Activated CD8-positive, alpha-beta memory T cell treated with anti-CD3 and anti-CD28 coated beads, Interleukin-2, amount 50 U/mL, for 48 hours (primary cell): ENCODE data around the gene CIDEC.
"Not testable (repeated sequence)": the region's sequence is repeated elsewhere in the genome, so short reads cannot be mapped to it uniquely, and the experiment has no call there.

Experiments
- DNase-seq: peaks from one replicate; pipeline ENCODE4 v3.0.0-alpha.2; 2020

The CIDEC gene

DNA sequence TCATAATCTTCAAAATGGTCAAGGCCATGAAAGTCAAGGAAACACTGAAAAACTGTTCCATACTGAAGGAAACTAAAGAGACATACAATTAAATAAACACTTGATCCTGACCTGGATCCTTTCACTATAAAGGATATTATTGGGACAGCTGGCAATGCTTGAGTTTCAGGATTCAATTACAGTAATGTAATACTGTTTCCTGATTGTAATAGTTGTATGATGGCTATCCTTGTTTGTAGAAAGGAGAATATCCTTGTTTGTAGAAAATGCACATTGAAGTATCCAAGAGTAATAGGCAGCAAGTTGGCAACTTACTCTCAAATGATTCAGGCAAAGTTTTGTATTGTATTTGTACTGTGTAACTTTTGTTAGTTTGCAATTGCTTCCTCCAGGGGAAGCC, 4.6 kb downstream of the CIDEC start:
- DNase-seq = no peak

DNA sequence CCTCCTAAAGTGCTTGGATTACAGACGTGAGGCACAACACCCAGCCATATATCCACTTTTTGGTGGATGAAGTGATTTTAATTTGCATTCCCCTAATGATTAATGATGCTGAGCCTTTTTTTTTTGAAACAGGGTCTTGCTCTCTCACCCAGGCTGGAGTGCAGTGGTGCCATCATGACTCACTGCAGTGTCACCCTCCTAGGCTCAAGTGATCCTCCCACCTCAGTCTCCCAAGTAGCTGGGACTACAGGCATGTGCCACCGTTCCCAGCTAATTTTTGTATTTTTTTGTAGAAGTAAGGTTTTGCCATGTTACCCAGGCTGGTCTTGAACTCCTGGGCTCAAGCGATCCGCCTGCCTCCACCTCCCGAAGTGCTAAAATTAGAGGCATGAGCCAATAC, 8.0 kb downstream of the CIDEC start:
- not testable (repeated sequence) for DNase-seq

DNA sequence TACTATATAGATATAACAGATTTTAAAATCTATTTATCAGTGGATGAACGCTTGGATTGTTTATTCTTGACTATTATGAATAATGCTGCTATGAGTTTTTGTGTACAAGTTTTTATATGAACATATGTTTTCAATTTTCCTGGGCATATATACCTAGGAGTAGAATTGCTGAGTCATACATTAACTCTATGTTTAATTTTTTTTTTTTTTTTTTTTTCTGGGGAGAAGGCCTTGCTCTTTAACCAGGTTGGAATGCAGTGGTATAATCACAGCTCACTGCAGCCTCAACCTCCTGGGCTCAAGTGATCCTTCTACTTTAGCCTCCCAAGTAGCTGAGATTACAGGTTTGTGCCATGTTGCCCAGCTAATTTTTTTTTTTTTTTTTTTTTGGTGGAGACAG, 9.1 kb downstream of the CIDEC start:
- no peak for DNase-seq

DNA sequence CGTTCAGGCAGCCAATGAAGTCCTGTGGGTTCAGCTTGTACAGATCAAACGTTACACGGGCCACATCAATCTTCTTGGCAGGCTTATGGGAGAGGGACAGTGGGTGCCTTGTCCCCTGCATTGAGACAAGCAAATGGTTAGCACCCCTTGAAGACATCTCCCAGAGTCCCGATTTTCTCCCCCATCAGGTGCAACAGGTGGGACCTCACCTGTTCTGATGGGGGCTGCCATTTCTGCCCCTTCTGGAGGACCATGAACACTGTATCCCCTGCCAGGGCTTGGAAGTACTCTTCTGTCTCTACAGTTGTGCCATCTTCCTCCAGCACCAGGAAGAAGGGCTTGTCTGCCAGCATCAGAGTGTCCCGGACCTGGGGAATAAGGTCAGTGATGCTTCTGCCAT, 10.1 kb downstream of the CIDEC start:
- no peak for DNase-seq

DNA sequence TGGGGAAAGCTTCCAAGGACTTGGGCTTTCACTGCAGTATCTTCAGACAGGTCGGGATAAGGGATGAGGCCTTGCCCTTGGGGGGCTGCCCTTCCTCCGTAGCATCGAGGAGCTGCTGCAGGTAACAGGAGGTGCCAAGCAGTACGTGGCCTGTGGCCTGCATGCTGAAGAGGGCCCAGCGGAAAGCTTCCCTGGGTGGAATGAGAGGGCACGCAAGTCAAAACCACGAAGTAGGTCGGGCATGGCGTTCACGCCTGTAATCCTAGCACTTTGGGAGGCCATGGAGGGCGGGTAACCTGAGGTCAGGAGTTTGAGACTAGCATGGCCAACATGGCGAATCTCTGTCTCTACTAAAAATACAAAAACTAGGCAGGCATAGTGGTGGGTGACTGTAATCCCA, 12.9 kb downstream of the CIDEC start:
- DNase-seq = no peak

DNA sequence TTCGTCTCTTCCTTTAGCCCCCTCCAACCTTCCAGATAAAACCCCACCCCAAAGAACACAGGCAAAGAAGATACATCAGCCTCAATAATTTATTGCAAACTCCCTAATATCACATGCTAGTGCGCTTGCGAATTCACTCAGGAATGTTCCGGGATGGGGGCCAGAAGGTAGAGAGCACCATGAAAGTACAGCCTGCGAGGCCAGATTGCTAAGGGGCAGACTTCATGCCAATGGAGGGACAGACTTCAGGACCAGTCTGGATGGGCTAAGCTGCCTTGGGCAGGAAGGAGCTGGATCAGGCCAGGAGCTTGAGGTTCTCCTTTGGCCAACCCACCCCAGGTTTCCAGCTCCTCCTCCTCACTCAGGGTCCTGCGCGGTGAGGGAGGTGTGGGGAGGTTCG, 13.4 kb downstream of the CIDEC start:
- no peak for DNase-seq

DNA sequence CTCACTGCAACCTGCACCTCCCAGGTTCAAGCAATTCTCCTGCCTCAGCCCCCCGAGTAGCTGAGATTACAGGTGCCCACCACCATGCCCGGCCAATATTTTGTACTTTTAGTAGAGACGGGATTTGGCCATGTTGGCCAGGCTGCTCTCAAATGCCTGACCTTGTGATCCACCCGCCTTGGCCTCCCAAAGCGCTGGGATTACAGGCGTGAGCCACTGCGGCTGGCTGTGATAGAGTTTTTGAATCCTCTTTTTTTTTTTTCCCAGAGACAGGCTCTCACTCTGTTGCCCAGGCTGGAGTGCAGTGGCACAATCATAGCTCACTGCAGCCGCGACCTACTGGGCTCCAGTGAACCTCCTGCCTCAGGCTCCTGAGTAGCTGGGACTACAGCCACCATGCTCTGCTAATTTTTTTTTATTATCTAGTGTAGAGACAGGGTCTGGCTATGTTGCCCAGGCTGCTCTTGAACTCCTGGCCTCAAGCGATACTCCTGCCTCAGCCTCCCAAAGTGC, 14.9 kb downstream of the CIDEC start:
- DNase-seq = not testable (repeated sequence)

DNA sequence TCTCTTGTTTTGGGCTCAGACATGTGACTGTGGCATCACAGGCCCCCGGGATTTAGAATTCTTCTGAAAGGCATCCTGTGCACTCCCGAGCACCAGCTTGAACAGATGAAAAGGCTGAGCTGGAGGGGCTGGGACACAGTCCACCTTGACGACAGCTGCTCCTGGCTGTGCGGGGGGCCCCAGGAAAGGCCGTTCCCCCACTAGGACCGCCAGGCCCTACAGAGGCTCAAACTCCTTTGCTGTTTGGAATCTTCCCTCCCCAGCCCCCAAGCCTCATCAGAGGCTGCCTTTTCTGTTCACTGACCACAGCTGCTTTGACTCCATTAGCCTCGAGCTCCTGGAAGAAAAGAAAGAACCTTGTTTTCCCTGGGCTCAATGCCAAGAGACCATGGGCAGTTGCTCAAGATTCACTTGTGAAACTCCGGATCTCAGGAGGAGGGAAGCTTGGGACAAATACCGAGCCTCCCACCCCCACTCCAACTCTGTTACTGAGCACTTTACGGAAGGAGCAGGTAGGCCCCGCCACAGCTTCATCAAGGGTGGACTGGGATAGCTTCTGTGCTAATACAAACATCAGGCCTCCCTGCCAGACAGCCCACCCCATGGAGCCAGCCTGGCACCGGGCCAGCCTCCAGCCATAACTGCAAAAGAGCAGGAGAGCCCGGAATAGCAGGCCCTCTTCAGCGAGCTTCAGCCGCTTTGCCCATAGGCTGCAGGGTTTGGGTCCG, 15.7 kb downstream of the CIDEC start:
- DNase-seq = no peak

DNA sequence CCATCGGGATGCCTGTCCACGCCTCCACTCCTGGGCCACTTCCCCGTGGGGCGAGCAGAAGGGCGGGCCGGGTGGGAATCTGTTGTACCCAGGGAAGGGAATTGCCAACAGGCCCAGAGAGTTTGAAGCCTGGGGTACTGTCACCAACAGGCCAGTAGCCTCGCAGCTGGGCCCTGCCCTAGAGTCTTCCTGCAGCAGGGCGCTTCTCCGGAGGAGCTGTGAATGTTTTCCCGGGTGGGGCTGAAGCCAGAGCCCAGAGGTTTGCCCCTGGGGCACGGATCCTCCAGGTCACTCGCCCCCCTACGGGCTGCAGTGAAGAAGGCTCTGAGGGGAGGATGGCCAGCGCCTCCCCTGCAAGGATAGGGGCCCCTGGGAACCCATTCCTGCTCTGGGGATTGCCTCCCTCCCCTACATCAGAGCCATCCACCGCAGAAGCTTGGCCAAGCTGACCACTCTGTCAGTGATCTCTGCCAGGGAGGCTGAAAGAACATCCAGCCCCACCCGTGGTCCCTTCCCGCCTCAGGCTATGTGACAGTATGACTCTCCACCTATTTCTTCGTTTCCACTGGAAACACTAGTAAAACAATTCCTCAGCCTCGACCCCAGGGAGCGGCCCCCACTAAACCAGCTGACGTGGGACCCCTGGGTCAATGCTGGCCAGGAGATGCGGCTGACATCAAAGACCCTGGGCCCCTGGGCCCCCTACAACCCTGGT, 16.8 kb downstream of the CIDEC start:
- DNase-seq = no peak

DNA sequence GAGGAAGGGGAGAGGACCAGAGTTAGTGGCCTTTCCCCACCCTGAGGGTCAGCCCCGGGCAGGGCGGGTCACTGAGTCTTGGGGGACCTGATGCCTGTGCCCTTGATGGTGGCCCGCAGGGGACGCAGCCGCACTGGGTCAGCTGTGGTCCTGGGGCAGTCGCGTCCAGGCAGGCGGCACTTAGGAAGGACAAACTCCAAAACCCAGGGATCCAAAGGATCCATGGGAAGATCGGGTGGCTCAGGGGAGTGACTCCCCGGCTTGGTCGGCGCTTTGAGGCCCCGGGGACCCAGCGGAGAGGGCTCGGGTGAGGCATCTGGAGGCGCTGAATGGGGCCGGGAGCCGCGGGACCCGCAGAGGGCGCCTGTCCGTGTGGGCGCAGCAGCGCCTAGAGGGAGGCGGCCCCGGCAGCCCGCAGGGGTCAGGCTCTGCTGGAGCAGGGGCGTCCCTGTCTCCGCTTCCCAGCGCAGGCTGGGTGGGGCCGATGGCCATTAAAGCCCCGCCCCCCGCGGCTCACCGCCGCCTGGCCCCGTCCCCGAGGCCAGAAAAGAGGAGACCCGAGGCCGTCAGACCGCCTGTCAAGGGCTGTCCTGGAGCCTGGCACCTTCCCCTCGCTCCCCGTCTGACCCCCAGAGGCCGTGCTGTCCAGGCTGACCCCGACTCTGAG, 17.5 kb downstream of the CIDEC start:
- peak; percentile 68 for DNase-seq

DNA sequence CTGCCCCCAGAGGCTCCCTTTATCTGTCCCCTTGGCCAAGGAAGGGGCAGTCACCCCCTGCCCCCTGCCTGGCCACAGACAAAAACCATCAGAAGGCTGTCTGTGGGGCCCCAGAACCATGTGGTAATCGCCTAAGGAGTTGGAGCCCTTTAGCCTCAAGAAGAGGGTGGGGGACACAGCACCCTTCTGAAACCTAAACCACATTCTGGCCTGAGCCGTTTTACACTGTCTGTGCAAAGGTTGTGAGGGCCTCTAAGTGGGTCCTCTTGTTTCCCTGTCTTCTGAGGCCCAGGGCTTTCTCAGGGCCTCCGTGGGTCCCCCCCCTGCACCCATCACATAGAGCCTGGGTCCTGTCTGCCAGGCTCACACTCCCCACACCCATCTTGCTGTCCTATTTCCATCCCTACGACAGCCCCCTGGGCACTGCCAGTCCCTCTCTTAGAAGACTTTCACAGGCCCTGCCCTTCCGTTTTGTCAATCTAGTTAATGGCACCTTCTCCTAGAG, 18.4 kb downstream of the CIDEC start:
- no peak for DNase-seq

DNA sequence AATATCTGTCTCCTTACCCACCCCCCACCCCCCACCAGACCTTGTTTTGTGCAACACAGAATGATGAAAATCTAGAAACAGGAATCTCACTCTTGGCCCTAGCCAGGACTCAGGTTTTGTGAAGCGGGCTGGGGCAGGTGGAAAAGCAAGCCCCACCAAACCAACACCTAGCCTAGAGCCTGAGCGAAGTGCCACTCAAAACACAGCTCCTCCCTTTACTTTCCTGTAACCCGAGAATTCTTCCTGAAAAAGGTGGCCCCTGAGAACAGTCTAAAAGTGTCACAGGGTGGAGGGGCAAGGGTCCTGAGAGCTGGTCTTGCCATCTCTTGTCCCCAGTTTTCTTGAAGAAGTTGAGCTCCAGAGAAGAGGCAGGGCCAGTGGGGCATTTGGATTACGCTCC, 18.9 kb downstream of the CIDEC start:
- DNase-seq = no peak

DNA sequence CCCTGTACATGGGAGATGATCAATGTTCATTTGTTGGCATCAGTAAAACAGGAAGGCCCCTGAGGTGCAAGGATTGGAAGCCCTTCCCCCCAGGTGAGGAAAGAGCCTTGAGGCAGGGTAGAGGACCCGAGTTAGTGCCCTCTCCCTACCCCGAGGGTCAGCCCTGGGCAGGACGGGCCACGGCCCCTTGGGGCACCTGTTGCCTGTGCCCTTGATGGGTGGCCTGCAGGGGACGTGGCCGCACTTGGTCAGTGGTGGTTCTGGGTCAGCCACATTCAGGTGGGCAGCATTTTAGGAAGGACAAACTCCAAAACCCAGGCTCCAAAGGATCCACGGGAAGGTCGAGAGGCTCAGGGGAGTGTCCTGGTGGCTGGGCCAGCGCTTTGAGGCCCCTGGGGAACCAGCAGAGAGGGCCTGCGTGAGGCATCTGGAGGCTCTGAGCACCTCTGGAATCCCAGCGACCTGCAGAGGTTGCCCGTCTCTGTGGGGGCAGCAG, 20.5 kb downstream of the CIDEC start:
- no peak for DNase-seq

DNA sequence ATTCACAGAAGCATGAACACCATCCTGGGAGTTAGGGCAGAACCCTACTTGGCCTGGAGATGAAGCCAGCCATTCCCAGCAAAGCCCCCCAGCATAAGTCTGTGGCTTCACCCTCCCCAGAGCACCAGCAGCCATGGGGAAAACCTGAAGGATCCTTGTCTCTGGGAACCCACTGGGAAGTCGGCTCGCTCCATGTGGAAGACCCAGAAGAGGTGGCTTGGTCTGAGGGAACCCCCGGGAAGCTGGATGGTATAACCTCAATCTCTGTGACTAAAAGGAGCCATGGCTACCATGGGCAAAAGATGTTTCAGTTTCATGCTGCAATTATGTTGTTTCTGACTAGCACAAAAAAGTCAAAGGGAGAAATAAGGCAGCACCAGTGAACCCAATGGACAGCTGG, 24.5 kb downstream of the CIDEC start:
- DNase-seq = no peak

DNA sequence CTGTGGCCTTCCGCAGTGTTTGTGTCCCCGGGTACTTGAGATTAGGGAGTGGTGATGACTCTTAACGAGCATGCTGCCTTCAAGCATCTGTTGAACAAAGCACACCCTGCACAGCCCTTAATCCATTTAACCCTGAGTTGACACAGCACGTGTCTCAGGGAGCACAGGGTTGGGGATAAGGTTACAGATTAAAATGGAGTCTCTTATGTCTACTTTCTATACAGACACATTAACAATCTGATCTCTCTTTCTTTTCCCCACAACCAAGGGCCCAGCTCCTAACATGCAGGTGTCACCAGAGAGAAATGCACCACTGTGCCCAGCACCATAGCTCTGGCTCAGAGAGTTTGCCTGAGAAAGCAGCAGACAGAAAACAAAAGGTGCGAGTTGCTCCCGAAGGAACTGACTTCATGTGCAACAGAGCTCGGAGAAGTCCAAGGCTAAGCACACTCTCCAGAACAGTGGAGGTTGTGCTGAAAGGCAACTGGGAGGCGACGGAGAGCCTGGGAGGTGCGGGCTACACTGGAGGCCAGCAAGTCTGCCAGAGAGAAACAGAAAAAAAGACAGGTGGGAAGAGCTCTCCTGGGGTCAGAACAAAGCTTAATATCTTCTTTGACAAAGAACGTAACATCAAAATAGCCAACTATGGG, 25.6 kb downstream of the CIDEC start:
- DNase-seq = not testable (repeated sequence)

DNA sequence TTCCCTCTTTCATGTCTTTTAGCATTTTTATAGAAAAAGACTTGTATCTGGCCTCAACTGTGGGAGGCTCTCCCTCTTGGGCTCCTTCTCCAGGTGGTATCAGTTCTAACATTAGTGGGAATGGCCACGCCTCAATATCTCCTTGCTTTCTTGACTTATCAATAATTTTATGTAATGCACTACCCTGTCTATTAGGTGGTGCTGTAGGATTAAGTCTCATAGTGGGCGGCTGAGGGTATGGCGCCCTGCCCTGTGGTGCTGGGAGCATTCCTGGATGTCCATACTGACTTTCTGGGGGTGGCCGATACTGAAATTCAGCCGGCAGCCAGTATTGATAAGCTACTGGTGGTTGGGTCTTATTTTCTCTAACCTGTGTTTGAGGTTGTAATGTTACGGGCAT, 27.5 kb downstream of the CIDEC start:
- no peak for DNase-seq

DNA sequence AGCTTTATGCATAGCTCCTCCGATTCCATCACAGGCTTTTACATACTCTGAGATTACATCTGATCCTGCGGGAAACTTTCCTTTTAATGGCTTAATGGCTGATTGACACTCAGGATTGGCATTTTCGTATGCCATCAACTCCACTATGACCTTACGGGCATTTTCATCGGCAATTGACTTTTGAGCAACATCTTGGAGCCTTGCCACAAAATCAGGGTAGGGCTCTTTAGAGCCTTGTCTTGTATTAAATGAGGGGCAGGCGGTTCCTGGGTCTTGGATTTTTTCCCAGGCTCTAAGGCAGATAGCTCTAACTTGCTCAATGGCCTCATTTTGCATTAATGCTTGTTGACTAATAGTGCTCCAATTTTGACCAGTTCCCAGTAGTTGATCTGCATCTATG, 28.1 kb downstream of the CIDEC start:
- not testable (repeated sequence) for DNase-seq

DNA sequence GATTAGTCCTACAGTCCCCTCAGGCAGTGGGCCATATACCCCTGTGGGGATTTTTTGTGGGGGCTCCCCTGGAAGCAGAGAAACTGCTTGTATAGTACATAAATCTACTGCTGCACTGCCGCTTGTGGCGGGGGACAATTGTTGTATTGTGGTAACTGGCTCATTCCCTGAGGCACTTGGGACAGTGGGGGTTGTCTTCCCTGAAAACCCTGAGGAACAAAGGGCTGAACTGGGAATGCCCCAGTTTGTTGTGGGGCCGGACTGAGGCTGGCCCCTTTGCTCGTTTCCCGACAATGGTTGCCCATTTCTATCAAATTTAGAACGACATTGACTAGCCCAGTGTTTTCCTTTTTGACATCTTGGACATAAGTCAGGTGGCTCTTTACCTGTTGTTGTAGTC, 28.7 kb downstream of the CIDEC start:
- DNase-seq = not testable (repeated sequence)

DNA sequence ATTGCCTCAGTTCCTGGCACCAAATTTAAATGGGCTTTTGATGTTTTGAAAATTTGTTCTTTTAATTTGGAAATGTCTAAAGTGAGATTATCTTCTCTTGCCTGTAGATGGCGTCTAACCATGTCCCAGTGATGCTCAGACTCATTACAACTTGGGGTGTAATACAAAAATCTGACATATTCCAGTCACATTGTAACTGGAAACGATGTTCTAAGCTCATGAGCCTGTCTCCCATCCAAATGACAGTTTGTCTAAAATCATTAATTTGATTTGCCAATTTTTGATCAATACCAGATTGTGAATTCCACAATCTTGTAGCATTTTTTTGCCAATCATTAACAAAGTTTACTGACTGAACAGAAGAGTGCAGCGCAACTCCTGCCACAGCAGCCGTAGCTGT, 31.2 kb downstream of the CIDEC start:
- DNase-seq = not testable (repeated sequence)

DNA sequence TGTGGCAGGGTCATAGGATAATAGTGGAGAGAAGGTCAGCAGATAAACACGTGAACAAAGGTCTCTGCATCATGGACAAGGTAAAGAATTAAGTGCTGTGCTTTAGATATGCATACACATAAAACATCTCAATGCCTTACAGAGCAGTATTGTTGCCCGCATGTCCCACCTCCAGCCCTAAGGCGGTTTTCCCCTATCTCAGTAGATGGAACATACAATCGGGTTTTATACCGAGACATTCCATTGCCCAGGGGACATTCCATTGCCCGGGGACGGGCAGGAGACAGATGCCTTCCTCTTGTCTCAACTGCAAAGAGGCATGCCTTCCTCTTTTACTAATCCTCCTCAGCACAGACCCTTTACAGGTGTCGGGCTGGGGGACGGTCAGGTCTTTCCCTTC, 32.2 kb downstream of the CIDEC start:
- not testable (repeated sequence) for DNase-seq

DNA sequence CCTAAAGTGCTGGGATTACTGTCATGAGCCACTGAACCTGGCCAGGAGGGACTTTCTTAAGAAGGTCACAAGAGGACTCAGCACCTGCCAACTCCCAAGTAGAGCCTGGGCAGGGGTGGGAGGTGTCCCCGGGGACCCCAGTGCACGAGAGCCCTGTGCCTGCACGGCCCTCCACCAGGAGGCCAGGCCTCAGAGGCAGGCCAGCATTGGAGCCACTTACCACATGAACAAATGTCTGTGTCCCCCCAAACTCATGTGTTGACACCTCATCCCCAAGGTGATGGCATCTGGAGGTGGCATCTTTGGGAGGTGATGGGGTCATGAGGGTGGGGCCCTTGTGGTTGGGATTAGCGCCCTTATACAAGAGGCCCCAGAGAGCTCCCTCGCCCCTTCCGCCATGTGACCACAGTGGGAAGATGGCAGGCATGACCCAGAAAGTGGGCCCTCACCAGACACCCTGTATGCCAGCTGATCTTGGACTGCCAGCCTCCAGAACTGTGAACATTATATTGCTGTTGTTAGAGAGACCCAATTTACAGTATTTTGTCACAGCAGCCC, 33.0 kb downstream of the CIDEC start:
- DNase-seq = no peak

DNA sequence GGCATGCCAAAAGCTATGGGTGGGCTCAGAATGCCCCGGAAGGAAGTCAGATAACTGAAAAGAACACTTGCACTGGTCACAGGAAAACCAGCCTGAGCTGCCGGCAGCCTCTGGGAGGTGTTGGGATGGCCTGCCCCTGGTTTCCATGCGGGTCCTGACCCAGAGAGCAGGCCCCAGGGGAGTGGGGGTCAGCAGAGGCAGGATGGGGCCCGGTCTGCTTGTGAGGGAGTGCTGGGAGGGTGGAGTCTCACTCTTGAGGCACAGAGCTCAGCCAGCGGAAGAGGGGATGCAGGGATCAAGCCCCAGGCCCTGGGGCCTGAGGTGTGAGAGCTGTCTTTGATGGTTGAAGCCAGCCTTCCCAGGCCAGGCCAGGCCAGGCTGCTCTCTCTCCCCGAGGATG, 33.8 kb downstream of the CIDEC start:
- no peak for DNase-seq
